GM19193 (cell line): Measurements from ENCODE around the gene CACNA1H.

ENCODE experiments used
- POLR2A ChIP-seq: IDR thresholded peaks from 4 replicates; pipeline ENCODE4 v1.6.1; 2011; ENCODE audit not compliant: insufficient read depth, insufficient read length; ENCODE audit errors: extremely low read depth

The CACNA1H gene

DNA sequence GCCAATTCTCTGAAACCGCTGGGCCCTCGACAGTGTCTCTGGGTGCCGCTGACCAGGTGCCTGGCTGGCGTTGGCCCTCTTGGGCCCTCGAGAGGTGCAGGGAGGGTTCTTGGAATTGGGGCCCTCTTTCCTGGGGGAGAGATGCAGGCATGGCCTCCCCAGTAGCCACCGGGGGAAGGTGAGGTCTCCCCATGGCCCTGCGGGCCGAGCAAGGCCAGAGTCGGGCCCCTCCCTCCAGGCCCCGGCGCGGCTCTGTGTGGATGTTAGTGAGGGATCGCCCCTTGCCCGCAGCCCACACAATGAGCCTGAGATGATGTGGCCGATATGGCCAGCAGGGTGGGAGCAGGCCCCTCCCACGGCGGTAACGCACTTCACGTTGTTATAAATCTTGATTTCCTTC lies 33.8 kb upstream of the CACNA1H start:
- TF ChIP-seq POLR2A, result no peak

DNA sequence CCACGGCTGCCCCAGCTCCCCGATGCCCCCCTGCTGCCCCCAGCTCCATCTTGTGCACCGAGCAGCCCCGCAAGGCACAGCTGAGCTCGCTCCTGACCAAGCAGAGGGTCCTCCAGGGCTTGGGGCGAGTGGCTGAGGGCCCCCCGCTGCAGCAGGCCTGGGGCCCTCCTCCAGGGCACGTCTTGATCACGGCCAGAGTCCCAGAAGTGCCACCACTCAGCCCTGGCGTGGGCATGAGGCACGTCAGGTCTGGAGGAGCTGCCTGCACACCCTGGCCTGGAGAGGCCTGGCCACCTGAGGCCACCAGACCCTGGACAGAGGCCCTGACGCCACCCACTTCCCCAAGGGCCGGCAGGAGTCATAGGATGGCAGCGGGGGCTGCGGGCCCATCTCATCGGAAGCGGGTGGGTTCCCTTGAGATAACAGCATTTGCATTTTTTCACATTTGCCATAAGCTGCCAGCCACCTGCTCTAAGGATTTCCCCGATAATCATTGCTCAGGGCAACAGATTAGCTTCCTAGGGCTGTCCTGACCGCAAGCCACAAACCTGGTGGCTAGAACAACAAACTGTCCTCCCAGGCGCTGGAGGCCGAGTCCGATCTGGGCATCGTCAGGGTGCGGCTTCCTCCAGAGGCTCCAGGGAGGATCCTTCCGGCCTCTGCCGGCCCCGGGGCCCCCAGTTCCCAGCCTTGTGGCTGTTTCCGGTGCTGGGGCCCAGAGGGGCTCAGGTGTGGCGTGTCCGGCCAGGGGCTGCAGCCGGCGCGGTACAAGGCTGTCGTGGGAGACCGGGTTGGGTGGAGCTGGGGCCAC lies 32.9 kb upstream of the CACNA1H start:
- no peak for TF ChIP-seq POLR2A

DNA sequence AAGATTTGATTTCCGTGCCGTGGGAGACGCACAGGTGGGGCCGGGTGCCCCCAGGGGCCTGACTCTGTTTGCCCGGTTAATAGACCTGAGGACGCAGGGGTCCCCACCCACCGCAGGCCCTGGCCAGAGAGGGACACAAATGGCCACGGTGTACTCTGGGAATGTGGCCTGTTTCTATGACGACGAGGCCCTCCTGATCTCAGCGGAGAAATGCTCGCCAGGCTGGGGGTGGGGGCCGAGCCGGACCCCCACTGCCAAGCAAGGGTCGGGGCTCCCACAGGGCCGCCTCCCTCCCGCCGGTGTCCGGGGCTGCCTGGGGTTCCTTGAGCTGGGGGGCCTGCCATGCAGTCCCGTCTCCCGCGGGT lies 32.3 kb upstream of the CACNA1H start:
- TF ChIP-seq POLR2A, result no peak

DNA sequence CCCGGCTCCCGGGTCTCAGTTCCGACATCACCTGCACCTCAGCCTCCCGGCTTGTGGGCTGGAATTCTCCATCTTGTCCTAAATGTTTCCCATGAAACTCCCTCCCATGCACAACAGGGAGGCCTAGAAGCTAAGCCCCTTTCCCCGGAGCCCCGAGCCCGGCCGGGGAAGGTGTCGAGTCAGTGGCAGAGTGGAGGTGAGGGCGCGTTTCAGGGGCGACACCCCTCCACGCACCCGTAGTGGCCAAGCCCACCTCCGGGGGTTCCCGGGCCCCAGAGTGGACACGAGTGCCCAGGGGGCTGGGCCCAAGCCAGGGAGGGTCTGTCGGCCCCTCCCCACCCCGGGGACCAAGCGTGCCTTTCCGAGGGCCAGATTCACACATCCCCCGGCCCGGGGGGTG lies 31.9 kb upstream of the CACNA1H start:
- TF ChIP-seq POLR2A, result no peak

DNA sequence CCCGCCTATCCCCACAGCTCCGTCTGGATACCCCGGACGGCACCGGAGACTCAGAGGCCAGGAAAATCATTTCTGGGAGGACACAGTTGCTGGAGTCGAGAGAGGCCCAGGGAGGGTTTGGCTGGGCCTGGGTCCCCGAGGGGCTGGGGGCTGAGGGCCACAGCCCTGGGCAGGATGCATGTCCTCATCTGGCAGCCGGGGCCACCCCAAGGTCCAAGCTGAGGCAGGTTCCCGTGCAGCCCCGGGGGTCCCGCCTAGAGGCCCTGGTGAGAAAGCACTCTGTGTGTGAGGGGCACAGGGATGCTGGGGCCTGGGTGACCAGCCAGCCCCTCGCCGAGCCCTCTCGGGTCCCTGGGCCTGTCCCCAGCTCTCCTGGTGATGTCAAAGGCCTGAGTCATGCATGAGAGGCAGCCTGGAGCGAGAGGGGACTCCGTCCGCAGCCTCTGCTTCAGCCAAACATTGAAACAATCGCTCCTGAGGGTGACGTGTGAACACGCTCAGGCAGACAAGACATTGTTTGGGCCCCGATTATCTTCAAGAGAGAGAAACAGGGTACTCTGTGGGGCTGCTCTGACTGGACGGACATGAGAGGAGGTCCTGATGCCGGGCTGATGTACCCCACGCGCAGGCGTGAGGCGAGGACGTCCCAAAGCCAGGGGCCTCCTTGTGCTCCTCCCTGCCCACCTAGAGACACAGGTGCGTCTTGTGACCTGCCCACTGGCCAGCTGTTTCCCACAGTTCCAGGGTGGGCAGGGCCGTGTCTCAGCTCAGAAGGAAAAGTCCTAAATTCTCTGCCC lies 31.1 kb upstream of the CACNA1H start:
- no peak for TF ChIP-seq POLR2A

DNA sequence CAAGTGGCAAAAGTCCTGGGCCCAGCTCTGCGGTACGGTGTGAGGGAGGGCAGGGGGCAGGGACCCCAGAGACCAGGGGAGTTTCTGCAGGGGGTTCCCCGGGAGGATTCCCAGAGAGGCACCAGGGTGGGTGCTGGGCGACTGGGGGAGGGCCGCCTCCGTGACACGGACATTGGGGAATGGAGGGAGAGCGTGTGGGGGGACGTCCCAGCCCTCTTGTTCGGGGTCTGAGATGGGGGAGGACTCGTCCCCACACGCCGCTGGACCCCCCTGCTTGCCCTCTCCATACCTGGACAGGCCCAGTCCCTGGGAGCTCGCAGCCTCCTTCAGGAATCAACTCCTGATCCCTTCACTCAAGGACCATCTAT lies 30.5 kb upstream of the CACNA1H start:
- no peak for TF ChIP-seq POLR2A

DNA sequence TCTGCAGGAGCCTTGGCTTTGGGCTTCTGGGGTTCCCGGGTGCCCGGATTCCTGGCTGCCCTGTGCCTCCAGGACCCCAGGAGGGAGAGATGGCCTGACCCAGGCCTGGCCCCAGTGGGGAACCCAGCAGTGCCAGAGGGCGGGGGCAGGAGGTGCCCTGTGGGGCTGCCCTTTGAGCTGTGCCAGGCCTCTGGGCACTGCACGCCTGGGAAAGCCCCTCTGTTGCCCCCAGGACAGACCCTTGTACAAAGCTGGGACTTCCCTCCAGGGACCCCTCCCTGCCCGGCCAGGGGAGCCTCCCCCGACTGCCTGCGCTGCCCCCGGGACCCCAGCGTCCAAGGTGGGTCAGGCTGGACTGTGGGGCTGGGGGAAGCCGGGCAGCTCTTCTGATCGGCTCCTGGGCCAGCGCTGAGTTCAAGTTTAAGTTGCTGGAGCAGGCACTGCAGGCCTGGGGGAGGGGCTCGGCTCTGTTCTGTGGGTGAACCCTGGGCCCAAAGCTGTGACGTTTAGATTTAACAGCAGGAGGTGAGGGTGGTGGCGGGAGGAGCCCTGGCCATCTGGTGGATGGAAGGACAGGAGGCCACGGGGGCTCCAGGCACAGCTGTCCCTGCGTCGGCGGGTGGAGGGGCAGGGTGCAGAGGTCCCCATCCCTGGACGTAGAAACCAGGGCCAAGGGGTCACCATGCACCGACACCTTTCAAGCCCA lies 29.2 kb upstream of the CACNA1H start:
- TF ChIP-seq POLR2A, result no peak

DNA sequence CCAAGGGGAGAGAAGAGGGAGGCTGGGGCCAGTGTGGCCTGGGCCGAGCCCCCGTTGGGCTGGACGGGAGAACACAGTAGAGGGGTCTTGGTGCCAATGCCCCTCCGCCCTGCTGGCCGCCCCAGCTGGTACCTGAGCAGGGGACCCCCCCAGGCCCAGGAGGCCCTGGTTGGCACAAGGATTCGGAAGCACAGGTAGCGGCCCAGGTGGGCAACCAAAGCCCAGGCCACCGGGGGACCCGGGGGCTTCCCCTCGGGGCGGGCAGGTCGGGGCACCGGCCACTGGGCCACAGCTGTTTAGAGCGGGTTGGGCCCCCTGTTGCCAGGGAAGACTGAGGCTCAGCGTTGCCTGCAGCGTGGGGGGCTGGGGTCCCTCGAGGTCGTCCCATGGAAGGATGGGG lies 28.6 kb upstream of the CACNA1H start:
- TF ChIP-seq POLR2A, result no peak

DNA sequence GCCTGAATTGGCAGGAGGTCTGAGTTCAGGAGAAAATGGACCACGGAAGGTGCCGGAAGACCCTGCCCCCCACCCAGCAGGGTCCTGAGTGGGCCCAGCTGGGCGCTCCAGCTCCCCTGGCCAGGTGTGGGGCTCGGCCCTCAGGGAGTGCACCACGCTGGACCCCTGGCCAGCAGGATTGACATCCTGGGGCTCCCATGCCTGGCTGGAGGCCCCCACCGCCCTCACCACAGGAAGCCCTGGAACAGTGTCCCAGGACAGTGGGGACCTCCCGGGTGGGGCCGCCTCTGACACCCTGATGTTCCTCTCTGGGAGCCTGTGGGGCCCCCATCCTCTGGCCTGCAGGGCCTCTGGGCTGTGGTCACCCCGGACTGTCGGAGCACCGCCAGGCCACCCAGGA lies 28.1 kb upstream of the CACNA1H start:
- no peak for TF ChIP-seq POLR2A

DNA sequence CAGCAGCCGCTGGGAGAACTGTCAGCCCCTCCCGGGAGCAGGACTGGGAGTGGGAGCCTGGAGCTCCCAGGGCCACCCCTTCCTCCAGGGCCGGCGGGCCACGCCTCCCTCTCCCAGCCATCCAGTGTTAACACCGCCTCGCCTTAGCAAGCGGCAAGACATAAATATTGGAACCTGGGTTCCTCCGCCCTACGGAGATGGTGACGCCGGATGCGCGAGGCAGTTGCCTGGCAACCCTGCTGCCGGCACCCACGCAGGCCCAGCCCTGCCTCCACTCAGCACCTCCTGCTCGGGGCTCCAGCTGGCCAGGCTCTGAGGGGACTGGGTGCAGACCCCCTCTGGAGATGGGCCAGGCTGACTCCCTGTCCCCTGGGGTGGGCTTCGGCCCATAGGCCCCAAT lies 27.4 kb upstream of the CACNA1H start:
- no peak for TF ChIP-seq POLR2A

DNA sequence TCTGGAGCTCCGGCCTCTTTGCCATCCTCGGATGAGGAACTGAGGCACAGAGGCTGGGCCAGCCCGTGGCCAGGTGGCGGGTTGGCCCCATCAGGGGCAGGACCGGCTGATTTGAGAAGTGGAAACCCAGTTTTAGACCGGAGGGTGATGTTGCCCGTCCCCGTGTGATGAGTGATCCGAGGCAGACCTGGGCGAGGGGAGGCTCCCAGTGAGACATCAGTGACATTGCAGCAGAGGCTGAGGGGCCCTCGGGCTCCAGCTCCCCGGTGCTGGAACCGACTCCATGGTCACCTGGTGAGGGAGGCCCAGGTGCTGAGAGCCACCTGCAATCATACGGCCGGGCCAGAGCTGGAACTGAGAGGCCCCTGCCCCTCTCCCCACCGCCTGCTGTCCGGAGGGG lies 26.9 kb upstream of the CACNA1H start:
- TF ChIP-seq POLR2A, result no peak

DNA sequence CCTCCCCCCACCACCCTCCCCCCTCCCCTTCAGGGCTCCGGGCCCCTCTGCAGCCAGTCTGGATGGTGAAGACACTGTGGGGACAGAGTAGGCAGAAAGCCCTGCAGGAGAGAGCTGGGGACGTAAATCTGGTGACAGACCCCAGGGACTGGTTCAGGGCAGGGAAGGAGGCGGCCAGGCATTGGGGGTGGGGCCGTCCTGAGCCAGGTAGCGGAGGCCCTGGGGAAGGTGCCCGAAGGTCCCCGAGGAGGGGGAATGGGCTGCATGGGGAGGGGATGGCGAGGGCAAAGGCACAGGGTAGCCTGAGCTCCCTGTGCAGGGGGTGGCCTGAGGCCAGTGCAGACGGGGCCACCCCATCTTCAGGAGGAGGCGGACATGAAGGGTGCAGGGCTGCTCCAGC lies 26.3 kb upstream of the CACNA1H start:
- TF ChIP-seq POLR2A, result no peak

DNA sequence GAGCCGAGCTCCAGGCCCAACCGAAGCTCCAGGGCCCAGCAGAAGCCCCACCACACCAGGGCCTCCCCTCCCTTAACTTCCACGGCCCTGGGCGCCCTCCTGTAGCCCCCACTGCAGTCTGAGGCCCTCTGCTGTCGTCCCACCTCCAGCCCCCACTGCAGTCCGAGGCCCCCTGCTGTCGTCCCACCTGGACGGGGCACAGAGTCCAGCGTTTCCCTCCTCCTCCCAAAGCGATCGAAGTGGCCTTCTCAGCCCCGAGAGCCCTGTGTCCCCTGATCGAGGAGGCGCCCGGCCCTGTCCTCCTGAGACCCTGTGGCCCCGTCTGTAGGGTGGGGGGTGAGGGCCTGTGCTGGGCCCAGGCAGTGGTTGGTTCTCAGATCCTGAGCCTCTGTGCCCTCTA lies 25.8 kb upstream of the CACNA1H start:
- TF ChIP-seq POLR2A, result no peak

DNA sequence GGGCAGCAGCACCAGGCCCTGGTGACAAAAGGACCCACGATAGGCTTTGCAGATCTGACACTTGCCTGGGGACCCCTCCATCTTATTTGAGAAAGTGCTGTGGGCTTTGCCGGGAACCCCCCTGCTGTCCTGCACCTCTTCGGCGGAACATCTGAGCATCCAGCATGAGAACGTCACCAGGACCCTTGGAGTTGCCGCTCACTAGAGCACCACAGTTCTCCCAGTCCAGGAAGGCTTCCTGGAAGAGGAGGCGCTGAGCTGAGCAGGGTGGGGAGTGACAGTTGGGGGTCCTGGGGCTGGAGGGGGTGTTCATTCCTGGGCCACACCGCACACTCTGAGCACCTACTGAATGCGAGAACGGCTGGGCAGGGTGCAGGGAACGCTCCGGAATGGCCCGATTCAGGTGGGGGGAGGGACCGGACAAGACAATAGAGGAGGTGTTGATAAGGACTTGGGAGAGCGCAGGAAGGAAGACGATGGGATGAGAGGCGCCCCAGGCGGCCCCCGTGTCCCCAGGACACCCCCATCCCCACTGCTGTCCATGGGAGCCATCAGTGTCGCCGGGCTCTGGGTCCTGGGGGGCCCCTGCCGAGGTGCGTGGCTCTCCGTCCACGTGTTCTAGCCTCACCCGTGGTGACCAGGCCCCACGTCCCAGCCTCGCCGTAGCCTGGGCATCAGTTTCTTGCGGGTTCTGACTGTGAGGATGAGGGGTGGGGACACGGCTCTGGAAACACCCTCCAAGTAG lies 24.8 kb upstream of the CACNA1H start:
- TF ChIP-seq POLR2A, result no peak
